SU-DHL-6 (cell line): ENCODE results near the gene HBEGF.

ENCODE experiments used
- H2AFZ ChIP-seq: fragments of 200-600 bp; sonication (generic); 2 replicates; pipeline ENCODE4 v1.6.1; 2014; ENCODE audit warnings: low read depth, mild to moderate bottlenecking, moderate library complexity, mixed read lengths, antibody characterized with exemption, low read length; ENCODE audit not compliant: severe bottlenecking
- H3F3A ChIP-seq: fragments of 200-600 bp; shearing (Covaris generic); 2 replicates; pipeline ENCODE4 v1.6.0; 2016; ENCODE audit warnings: antibody characterized with exemption, mild to moderate bottlenecking; ENCODE audit not compliant: insufficient read depth
- H3K27ac ChIP-seq: fragments of 200-600 bp; sonication (generic); 2 replicates; pipeline ENCODE4 v1.5.1; 2016; ENCODE audit warnings: low read depth, mild to moderate bottlenecking, low read length, moderate library complexity, mixed read lengths
- H3K27me3 ChIP-seq: fragments of 200-600 bp; sonication (generic), shearing (Covaris generic); 2 replicates; pipeline ENCODE4 v1.6.0; 2014; ENCODE audit warnings: mild to moderate bottlenecking, low read length
- H3K36me3 ChIP-seq: fragments of 200-600 bp; sonication (generic); 2 replicates; pipeline ENCODE4 v1.6.1; 2014; ENCODE audit warnings: mild to moderate bottlenecking, low read length, mixed read lengths
- H3K4me2 ChIP-seq: fragments of 300-600, 200-600 bp; shearing (Covaris generic), sonication (generic); 2 replicates; pipeline ENCODE4 v1.6.0; 2014; ENCODE audit warnings: low read length, low read depth, mild to moderate bottlenecking; ENCODE audit not compliant: poor library complexity, severe bottlenecking
- H3K4me3 ChIP-seq: fragments of 200-600 bp; sonication (generic); 2 replicates; pipeline ENCODE4 v1.5.1; 2014; ENCODE audit warnings: antibody characterized with exemption, low read length, mild to moderate bottlenecking, mixed read lengths; ENCODE audit not compliant: insufficient read depth, poor library complexity, severe bottlenecking
- H3K79me2 ChIP-seq: fragments of 200-600 bp; sonication (generic); 2 replicates; pipeline ENCODE4 v1.6.1; 2014; ENCODE audit warnings: mild to moderate bottlenecking, low read length, moderate library complexity; ENCODE audit not compliant: insufficient read depth
- H3K9ac ChIP-seq: fragments of 200-600 bp; sonication (generic); 2 replicates; pipeline ENCODE4 v1.7.0; 2014; ENCODE audit warnings: mild to moderate bottlenecking, low read length
- H3K9me2 ChIP-seq: fragments of 200-600 bp; sonication (generic); replicated peaks from 2 replicates; pipeline ENCODE4 v1.6.1; 2014; ENCODE audit warnings: low read length; ENCODE audit not compliant: insufficient read depth
- H3K9me3 ChIP-seq: fragments of 200-600 bp; sonication (generic); 2 replicates; pipeline ENCODE4 v1.6.1; 2014; ENCODE audit warnings: low read length, mixed read lengths; ENCODE audit not compliant: insufficient read depth
- H4K20me1 ChIP-seq: fragments of 200-600 bp; sonication (generic); 2 replicates; pipeline ENCODE4 v1.6.1; 2014; ENCODE audit warnings: low read depth, mild to moderate bottlenecking, antibody characterized with exemption, low read length, moderate library complexity, mixed read lengths
- EZH2phosphoT487 ChIP-seq: fragments of 200-600 bp; sonication (generic), shearing (Covaris generic); conservative IDR thresholded peaks from 2 replicates; pipeline ENCODE4 v1.6.1; 2018; ENCODE audit warnings: mild to moderate bottlenecking, antibody characterized with exemption, low read length, moderate library complexity, mixed read lengths
- TF ChIP-seq, protein P1 (sequence below): fragments of 200-600 bp; sonication (generic); IDR thresholded peaks from one replicate; pipeline ENCODE4 v1.5.1; 2017; ENCODE audit warnings: antibody characterized with exemption, mild to moderate bottlenecking, low read length, moderate library complexity; ENCODE audit not compliant: insufficient read depth, poor library complexity, severe bottlenecking

Gene HBEGF

DNA sequence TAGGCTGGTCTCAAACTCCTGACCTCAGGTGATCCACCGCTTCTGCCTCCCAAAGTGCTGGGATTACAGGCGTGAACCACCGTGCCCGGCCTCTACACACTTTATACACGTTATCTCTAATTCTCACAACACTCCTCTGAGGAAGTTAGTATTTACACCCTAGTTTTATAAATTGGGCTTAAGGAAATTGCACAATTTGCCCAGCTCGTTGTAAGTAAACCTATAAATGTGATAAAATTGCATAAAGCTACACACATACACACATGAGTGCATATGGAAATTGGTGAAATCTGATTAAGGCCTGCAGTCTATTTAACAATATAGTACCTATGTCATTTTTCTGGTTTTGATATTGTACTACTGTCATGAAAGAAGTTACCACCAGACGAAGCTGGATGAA lies 9.1 kb upstream of the HBEGF start:
- H3F3A ChIP-seq: no peaks in the 10 kb centered on the region
- no peak overlapping the region for H3K27ac ChIP-seq
- H2AFZ ChIP-seq: no peak overlapping the region
- H3K9me3 ChIP-seq: no peaks in the 10 kb centered on the region
- no peaks in the 10 kb centered on the region for H3K36me3 ChIP-seq
- no peaks in the 10 kb centered on the region for H3K27me3 ChIP-seq
- H4K20me1 ChIP-seq: no peaks in the 10 kb centered on the region
- H3K4me3 ChIP-seq: no peak overlapping the region
- H3K4me2 ChIP-seq: no peak overlapping the region
- TF ChIP-seq EZH2phosphoT487: no peak
- TF ChIP-seq, protein P1, sequence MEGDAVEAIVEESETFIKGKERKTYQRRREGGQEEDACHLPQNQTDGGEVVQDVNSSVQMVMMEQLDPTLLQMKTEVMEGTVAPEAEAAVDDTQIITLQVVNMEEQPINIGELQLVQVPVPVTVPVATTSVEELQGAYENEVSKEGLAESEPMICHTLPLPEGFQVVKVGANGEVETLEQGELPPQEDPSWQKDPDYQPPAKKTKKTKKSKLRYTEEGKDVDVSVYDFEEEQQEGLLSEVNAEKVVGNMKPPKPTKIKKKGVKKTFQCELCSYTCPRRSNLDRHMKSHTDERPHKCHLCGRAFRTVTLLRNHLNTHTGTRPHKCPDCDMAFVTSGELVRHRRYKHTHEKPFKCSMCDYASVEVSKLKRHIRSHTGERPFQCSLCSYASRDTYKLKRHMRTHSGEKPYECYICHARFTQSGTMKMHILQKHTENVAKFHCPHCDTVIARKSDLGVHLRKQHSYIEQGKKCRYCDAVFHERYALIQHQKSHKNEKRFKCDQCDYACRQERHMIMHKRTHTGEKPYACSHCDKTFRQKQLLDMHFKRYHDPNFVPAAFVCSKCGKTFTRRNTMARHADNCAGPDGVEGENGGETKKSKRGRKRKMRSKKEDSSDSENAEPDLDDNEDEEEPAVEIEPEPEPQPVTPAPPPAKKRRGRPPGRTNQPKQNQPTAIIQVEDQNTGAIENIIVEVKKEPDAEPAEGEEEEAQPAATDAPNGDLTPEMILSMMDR: no peak
- H3K9me2 ChIP-seq: no peaks in the 10 kb centered on the region
- no peak overlapping the region for H3K9ac ChIP-seq
- H3K79me2 ChIP-seq: no peaks in the 10 kb centered on the region

DNA sequence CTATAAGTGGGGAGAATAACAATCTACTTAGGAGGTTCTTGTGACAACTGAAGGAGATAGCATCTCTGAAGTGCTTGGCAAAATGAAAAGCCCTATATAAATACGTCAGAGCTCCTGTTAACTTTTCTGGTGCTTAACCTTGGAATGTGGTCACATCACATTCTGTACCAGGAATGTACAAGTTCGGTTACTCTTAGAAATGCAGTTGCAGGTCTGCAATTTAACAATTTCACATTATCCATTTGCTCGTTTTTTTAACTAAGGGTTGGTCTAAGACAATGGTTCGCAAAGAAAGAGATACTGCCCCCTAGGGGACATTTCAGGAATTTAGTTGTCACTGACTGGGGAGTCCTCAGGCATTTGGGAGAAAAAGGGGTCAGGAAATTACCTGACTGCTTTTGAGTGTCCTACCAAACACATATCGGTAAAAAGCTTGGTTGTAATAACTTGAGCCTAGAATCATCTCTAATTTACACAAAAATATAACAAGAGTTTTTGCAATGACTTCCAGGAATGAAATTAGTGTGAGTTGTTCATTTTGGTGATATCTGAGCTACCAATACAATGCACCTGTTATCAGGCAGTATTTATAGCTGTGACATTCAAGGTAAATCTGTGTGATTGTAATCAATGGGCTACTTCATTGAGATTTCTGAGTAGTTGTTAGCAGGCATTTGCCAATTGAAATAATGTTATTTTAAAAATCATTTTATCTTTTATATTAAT lies 5.4 kb upstream of the HBEGF start:
- H3K27ac ChIP-seq: no peak overlapping the region

DNA sequence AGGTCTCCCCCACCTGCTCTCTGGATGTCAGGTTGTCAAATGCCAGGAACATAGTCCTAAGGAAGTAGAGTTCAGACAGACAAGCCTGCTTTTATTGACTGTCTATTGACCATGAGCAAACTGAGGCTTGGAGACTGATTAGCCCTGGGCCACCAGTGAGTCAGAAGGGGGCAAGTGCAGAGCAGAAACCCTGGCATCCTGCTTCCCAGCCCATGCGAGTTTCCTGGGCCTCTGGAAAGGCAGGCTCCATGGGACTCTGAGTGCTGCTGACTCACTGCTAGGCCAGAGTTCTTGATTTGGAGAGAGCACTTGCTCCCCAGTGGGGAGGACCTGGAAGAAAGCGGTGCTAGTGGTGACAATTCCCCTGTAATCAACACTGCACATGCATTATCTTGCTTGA lies 2.8 kb upstream of the HBEGF start:
- Histone ChIP-seq H3K9me2 (no peaks in the 10 kb centered on the region), H4K20me1 (no peaks in the 10 kb centered on the region), H3K9me3 (no peaks in the 10 kb centered on the region), H3F3A (no peaks in the 10 kb centered on the region), H3K79me2 (no peaks in the 10 kb centered on the region), H3K4me2 (no peak overlapping the region), H3K27ac (no peak overlapping the region), H3K4me3 (no peak overlapping the region), H2AFZ (no peak overlapping the region), H3K27me3 (no peaks in the 10 kb centered on the region), H3K9ac (no peak overlapping the region), H3K36me3 (no peaks in the 10 kb centered on the region)
- no peak for TF ChIP-seq EZH2phosphoT487
- TF ChIP-seq, protein P1: no peak

More for the DNA sequence above, 5.4 kb upstream of the HBEGF start:
- no peak overlapping the region for H3K4me2 ChIP-seq
- no peaks in the 10 kb centered on the region for H3K27me3 ChIP-seq
- H2AFZ ChIP-seq: no peak overlapping the region
- TF ChIP-seq EZH2phosphoT487: no peak
- TF ChIP-seq, protein P1: peak; percentile 86
- no peaks in the 10 kb centered on the region for H3F3A ChIP-seq
- H3K9me2 ChIP-seq: no peaks in the 10 kb centered on the region
- no peaks in the 10 kb centered on the region for H3K79me2 ChIP-seq
- no peaks in the 10 kb centered on the region for H4K20me1 ChIP-seq
- H3K9ac ChIP-seq: no peak overlapping the region
- H3K4me3 ChIP-seq: no peak overlapping the region
- H3K9me3 ChIP-seq: no peaks in the 10 kb centered on the region
- H3K36me3 ChIP-seq: no peaks in the 10 kb centered on the region
